ENCODE results near the gene NME7.
"Not testable (repeated sequence)": the region's sequence is repeated elsewhere in the genome, so short reads cannot be mapped to it uniquely, and the experiment has no call there.

The NME7 gene

GRCh38 chr1:169149555-169150286 is 217.9 kb downstream of the NME7 start:
- no peak for DNase-seq

DNA sequence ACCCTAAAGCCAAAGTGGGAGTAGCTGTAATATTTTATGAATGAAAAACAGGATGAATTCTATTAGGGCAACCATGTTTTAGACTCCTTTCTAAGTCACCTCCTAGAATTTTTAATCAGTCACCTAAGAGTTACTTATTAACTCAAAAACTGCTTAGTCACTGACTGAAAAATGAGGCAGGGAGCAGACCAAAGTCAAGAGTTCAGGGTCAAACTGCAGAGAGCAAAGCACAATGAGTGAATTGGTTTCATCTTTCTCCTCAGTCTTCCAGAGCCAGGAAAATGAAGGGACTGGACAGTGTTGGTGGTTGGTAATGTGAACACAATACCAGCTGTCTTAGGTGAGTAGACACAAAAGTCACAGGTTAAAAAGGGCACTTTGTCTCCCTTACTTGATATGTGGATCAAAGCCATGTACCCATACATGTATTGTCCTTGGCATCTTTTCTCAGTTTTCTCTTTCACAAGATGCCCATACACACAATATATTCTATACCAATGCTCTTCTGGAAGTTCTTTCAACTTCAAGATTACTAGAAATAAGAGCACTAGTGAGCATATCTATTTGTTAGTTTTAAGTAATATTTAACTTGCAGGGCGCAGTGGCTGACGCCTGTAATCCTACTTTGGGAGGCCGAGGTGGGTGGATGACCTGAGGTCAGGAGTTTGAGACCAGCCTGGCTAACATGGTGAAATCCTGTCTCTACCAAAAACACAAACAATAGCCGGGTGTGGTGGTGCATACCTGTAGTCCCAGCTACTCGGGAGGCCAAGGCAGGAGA is 218.9 kb downstream of the NME7 start:
- DNase-seq: no peak

- no peak for DNase-seq
Observed at GRCh38 chr1:169146576-169147214, 220.9 kb downstream of the NME7 start.

DNA sequence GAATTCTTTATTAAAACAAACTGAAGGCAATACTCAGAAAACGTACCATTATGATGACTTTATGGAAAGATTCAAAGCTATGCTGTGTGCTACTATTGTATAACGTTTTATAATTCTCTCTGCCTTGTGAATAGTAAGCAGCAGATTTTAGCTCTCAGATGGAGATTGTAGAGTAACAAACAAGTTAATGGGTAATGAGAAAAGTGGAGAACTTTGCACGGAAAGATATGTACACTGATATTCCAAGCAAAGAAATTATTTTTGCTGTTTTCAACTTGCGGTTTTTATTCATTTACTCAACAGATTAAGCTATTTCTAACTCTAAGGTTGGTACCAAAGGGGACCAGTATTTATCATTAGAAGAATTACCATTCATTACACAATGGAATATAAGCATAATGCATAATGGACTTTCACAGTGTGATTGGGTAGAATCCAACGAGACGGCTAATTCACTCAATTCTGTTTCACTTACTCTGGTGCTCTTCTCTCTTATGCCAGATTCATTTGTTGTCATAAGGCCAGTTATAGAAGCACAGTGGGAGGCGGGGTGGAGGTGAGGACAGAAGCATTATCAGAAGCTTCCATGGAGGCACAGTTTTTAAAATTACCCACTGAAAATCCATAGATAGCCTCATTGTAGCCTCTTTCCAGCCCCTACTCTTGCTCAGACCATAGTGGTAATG is 222.5 kb downstream of the NME7 start:
- no peak for DNase-seq

DNA sequence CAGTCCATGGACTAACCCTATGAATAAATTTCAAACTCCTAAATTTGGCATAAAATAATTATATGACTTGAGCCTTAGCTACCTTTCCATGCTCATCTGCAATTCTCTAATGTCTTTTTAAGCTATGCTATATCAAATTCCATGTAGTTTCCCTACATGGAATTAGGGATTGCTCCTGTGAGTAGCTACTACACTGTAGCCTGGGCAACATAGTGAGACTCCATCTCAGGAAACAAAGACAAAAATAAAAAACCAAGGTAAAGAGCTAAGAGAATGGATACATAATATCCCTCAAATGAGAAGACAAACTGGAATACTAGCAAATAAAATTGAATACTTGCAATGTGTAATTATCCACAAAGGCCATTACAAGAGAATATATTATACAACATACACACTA is 223.6 kb downstream of the NME7 start:
- no peak for DNase-seq

GRCh38 chr1:169143346-169143745 is 224.3 kb downstream of the NME7 start:
- no peak for DNase-seq

GRCh38 chr1:169142129-169142528 is 225.5 kb downstream of the NME7 start:
- DNase-seq: no peak

- no peak for DNase-seq
Observed at GRCh38 chr1:169141356-169141755, 226.2 kb downstream of the NME7 start.

DNA sequence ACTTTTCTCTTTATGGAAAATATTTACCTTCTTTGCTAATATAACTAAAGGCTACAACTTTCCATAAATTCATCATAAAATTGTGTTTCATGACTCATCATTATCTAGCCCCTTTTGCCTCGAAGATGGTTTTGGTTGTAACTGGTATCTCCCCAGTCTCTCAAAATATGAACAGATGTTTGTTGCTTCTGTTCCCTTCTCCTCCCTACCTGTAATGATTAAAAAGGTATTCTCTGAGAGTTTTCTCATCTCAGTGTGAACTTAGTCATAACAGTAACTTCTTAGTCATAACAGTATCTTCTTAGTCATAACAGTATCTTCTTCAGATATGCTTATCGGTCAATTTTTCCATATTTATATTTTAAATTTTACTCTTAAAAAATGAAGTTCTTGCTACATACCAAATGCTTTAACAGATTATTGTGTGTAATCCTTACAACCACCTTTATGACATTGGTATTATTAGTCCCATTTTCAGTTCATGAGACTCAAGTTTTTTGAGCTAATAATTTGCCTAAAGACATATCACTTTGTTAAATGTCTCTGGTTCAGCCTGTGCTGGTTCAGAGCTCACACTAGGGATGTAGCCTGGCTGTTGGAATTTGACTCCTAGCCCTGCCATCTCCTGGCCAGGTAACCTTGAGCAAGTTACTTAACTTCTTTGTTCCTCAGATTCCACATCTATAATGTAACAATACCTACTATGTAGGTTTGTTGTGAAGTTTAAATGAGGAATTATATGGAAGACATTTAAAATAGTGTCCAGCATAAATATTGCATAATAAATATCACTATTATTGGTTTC is 228.5 kb downstream of the NME7 start:
- DNase-seq: no peak

DNA sequence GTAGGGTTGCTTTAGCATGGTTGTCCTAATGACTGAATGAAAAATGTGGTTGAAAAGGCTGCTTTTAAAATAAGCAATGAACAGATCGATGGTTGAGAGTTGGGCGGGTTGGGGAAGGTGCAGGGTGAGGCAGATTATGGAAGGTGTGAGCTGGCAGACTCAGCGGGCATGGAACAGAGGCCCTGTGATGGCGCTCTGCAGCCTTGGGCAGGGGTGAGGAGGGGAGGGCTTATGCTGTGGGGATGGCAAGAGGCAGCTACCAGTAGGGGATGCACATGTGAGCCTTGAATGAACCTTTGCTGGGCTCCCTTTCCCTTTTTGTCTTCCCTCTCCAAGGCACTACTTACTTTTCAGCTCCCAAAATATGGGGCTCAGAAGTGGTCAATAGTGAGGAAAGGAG is 230.2 kb downstream of the NME7 start:
- no peak for DNase-seq

DNA sequence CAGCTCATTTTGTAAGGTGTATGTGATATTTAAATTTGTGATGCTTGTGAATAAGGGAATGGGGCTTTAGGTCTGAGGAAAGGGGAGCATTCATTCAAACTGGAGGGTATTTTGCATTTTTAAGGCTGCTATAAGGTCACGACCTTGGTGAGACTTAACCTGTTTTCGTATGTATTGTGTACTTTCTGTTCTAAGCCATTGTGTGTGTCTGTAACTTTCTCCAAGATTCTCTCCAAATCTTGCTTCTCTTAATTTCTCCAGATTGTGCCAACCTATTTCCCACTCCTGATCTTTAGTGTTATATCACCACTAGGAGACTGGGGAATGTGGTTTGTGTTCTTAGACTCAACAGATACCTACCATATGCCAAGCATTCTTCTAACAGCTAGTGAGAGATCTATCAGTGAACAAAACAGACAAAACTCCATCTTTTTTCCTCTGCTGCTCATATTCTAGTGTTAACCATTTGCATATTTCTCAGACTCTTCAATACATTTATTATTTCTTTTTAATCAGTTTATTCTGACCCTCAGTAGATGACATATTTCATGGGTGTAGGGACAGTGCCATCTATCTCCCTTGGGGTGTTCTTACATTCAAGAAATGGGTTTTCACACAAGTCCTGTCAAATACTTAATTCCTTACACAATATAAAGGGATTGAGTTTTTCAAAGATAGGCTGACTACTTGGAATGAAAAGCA is 233.6 kb downstream of the NME7 start:
- DNase-seq: no peak

DNA sequence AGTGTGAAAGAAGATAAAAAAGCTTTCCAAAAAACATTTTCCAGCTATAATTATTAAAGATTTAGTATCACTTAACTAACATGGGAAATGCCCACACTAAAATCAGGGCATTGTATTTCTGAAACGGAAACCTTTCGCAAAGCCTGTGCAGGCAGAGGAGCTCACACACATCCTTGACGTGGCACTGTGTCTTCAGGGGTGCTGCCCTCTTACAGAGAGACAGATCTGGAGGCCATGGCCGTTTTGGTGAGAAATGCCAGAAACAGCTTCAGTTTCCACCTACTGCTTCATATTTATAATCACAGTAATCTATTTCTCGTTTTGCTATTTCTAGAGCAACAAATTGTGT is 234.4 kb downstream of the NME7 start:
- DNase-seq: no peak

DNA sequence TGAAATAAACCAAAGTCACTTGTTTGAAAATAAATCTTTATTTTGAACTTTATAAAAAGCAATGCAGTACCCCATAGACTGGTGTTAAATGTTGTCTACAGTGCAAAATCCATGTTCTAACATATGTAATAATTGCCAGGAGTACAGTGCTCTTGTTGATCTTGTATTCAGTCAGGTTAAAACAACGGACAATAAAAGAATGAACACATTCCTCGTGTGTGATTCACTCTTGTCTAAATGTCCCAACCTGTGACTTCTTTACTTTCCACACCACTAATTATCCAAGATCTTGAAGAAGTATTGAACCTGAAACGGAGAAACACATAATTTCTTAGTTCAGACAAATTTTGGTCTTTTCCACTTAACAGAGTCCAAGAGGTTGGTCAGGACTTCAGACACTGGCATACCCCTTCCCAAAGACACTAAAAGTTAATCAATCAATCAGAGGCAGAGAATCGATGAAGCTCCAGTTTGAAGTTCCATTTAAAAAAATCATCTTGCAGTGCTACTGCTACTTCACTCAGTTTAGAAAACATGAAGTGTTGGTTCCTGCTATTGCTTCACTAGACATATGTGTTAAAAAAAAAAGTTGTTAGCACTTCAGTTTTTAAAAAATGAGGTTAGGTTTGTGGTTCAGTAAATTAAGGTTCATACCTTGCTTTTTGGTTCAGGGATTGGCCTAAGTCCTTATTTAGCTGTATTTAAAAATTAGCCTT is 234.9 kb downstream of the NME7 start:
- DNase-seq: no peak

- DNase-seq: no peak
Observed at GRCh38 chr1:169130683-169131082, 236.9 kb downstream of the NME7 start.

DNA sequence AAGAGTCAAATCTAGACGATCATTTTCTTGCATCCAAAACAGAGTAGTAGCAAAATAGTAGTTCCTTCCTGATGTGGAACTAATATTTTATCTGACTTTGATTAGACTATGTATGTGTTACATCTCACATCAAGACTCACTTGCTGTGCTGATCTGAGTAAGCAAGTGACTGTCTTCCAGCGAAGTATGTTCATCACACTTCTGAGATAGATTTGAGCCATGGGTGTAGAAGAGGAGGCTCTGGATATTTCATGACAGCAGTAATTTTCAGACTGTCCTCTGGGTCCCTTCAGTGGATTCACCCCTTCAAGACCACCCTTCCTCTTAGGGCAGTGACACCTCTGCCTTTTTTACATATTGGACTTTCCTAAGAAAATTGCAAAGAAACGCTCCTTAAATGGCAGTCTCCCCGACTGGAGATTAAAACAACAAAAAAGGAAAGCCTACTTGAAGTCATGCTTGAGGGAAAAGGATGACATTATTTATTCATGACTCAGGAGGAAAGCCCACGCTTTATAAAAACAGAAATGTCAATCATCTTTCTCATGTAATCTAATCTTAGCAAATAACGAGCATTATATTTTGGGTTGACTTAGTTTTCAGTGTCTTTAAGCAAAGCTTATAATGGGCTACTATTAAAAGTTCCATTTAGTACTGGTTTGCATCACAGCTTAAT is 238.3 kb downstream of the NME7 start:
- no peak for DNase-seq

DNA sequence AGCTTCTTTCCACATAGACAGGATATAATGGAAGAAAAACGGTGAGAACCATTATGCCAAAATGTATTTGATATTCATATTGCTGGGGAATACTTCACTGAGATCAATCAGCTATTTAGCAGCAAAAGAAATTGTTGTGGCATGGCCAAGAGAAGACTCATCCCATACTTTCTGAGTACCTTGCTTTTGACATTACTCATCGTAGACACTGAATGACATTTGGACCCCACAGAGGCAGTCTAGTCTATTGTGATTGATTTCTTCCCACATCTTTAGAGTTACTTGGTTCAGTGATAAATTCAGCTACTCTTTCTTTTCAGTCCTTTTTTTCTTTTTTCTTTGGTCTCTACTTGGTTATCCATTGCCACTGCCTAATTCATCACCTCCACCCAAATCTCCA is 239.0 kb downstream of the NME7 start:
- DNase-seq: no peak

- DNase-seq: no peak
Observed at GRCh38 chr1:169127305-169127704, 240.3 kb downstream of the NME7 start.

DNA sequence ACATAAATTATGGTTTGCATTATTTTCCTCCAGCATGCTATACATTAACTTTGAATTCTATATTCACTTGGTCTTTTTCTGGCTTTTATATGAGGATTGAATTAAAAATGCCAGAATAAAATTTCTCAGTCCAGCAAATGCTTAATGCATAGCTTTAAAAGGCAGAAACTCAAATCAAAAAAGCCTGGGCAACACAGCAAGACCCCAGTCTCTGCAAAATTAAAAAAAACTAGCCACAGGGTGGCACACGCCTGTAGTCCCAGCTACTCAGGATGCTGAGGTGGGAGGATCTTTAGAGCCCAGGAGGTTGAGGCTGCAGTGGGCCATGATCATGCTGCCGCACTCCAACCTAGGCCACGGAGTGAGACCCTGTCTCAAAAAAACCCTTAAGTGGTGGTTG is 241.3 kb downstream of the NME7 start:
- DNase-seq: no peak

GRCh38 chr1:169125597-169125996 is 242.0 kb downstream of the NME7 start:
- not testable (repeated sequence) for DNase-seq

GRCh38 chr1:169124459-169124858 is 243.1 kb downstream of the NME7 start:
- no peak for DNase-seq

GRCh38 chr1:169122976-169123375 is 244.6 kb downstream of the NME7 start:
- DNase-seq: no peak
